NCI-H1092 treated with DMSO at 0.1 percent for 48 hours (cell line): ENCODE data around the gene TEC.
A peak's percentile ranks its signal among the peaks of the same experiment; 100 is the strongest.

Experiments used
- DNase-seq: peaks from one replicate; lab custom pipeline; 2025; lab: John Stamatoyannopoulos, UW

Gene TEC

GRCh38 chr4:48269861-48270522 lies 354 bp upstream of the TEC start:
- peak; percentile 59 for DNase-seq

GRCh38 chr4:48267574-48267973 lies 2.1 kb downstream of the TEC start:
- no peak for DNase-seq

GRCh38 chr4:48266781-48267180 lies 2.9 kb downstream of the TEC start:
- DNase-seq = no peak

GRCh38 chr4:48262926-48263325 lies 6.7 kb downstream of the TEC start:
- no peak for DNase-seq

GRCh38 chr4:48262484-48262883 lies 7.2 kb downstream of the TEC start:
- no peak for DNase-seq

- no peak for DNase-seq
Observed at GRCh38 chr4:48261281-48261680, 8.4 kb downstream of the TEC start.

- DNase-seq = no peak
Observed at GRCh38 chr4:48259748-48260147, 9.9 kb downstream of the TEC start.

- no peak for DNase-seq
Observed at GRCh38 chr4:48258845-48259397, 10.7 kb downstream of the TEC start.

- no peak for DNase-seq
Observed at GRCh38 chr4:48255959-48256342, 13.7 kb downstream of the TEC start.

GRCh38 chr4:48255072-48255958 lies 14.3 kb downstream of the TEC start:
- peak; percentile 52 for DNase-seq

GRCh38 chr4:48254381-48255071 lies 15.1 kb downstream of the TEC start:
- DNase-seq = peak; percentile 96

- DNase-seq = no peak
Observed at GRCh38 chr4:48252313-48252712, 17.3 kb downstream of the TEC start.

GRCh38 chr4:48250980-48251379 lies 18.7 kb downstream of the TEC start:
- DNase-seq = no peak

GRCh38 chr4:48250343-48250742 lies 19.3 kb downstream of the TEC start:
- DNase-seq = no peak

GRCh38 chr4:48249378-48249777 lies 20.3 kb downstream of the TEC start:
- no peak for DNase-seq

- DNase-seq = no peak
Observed at GRCh38 chr4:48248559-48248953, 21.1 kb downstream of the TEC start.

GRCh38 chr4:48247878-48248558 lies 21.6 kb downstream of the TEC start:
- no peak for DNase-seq

GRCh38 chr4:48247142-48247877 lies 22.3 kb downstream of the TEC start:
- DNase-seq = no peak

- DNase-seq = no peak
Observed at GRCh38 chr4:48244665-48245064, 25.0 kb downstream of the TEC start.

GRCh38 chr4:48243887-48244286 lies 25.8 kb downstream of the TEC start:
- no peak for DNase-seq

- DNase-seq = no peak
Observed at GRCh38 chr4:48243429-48243828, 26.2 kb downstream of the TEC start.
